ENCODE measurements around the gene ZNF581. TPM values are rescaled to one million over a fixed set of nuclear protein-coding genes. Genes with fewer than 3 reads are reported as not detected.

The ZNF581 gene
- polyA plus RNA-seq, 3 donors = 25.1 to 31.6 (median 29.4) TPM

DNA sequence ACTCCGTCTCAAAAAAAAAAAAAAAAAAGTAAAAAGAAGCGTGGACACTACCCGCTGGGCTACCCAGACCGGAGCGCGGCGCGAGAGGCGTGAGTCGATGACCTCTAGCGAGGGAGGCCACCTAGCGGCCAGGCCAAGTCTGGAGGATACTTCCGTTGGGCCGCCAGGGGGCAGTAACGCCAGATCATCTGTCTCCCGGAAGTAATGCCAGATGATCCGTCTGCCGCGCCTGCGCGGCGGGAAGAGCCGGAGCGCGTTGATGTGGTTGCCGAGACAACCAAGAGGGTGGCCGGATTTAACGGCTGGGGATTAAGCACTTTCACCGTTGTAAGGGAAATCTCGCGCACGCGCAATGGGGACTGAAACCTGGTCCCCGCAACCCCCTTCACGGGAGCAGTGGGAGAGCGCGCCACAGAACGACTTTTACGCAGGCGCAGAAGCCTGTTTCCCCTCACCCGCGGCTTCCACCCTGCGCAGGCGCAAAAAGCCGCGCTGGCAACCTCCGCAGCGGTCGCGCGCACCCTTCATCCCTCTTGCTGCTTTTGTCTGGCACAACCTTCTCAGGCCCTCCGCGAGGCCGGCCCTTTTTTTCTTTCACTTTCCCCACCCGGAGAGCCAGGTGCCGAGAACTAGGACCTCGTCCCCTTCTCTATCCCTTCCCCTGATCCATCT lies 10.3 kb downstream of the ZNF581 start:
- peaks cover 5 to 14% of the 10 kb centered on the region in 2 donors for H3K36me3 Mint-ChIP-seq
- peaks cover 36% of the 10 kb centered on the region for H3K4me1 Mint-ChIP-seq
- H3K27me3 Mint-ChIP-seq (ENCODE audit: low read depth in 3 of 3) = peaks cover 3 to 7% (median 4%) of the 10 kb centered on the region in 3 donors
- no peaks in the 10 kb centered on the region for H3K27me3 ChIP-seq (ENCODE audit: control insufficient read depth in 2 of 2, insufficient read depth in 2 of 2, low read length in 2 of 2)
- H3K4me3 ChIP-seq (replicated peaks in 1 of 3; ENCODE audit: low read depth in 2 of 3, low read length in 3 of 3) = peak overlapping the region; percentile 43 to 89 (median 86)
- peak; percentile 98 for DNase-seq
- H3K27ac Mint-ChIP-seq = peak overlapping the region; percentile 96 to 100 (median 100)
- TF ChIP-seq, protein P1, sequence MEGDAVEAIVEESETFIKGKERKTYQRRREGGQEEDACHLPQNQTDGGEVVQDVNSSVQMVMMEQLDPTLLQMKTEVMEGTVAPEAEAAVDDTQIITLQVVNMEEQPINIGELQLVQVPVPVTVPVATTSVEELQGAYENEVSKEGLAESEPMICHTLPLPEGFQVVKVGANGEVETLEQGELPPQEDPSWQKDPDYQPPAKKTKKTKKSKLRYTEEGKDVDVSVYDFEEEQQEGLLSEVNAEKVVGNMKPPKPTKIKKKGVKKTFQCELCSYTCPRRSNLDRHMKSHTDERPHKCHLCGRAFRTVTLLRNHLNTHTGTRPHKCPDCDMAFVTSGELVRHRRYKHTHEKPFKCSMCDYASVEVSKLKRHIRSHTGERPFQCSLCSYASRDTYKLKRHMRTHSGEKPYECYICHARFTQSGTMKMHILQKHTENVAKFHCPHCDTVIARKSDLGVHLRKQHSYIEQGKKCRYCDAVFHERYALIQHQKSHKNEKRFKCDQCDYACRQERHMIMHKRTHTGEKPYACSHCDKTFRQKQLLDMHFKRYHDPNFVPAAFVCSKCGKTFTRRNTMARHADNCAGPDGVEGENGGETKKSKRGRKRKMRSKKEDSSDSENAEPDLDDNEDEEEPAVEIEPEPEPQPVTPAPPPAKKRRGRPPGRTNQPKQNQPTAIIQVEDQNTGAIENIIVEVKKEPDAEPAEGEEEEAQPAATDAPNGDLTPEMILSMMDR (IDR thresholded peaks at IDR 0.05) = peak; percentile 100
- peak overlapping the region; percentile 84 for H3K4me2 ChIP-seq (replicated peaks; ENCODE audit: extremely low read depth, low read length, poor library complexity, severe bottlenecking)
- H3K27ac ChIP-seq (ENCODE audit: low read depth in 1 of 2, low read length in 2 of 2) = peak overlapping the region; percentile 94 to 98
- peaks cover 38 to 46% of the 10 kb centered on the region in 2 donors for H3K4me1 ChIP-seq (ENCODE audit: control insufficient read depth in 1 of 2, insufficient read depth in 2 of 2, low read length in 2 of 2)
- peak overlapping the region; percentile 98 to 99 for H3K4me3 Mint-ChIP-seq
- WGBS (ENCODE audit: insufficient coverage) = under 1% methylated on average over 57 of the region's 57 CpGs
- H3K9me3 Mint-ChIP-seq = peaks cover 0 to under 1% (median 0%) of the 10 kb centered on the region in 7 donors
- H2AFZ ChIP-seq (ENCODE audit: insufficient read depth, low read depth, low read length, poor library complexity, severe bottlenecking) = peak overlapping the region; percentile 79
- peaks cover 0 to 13% of the 10 kb centered on the region in 2 donors for H3K36me3 ChIP-seq (replicated peaks in 1 of 2; ENCODE audit: control insufficient read depth in 1 of 2, insufficient read depth in 2 of 2, low read length in 2 of 2)
- intact Hi-C loops (cut with micrococcal nuclease) = loop anchor here in 1 of 2 donors (2.0 to 10.0 kb wide), 2 partner anchors 23 to 1459 kb away; partner anchors contain the start of gene TSEN34
- H3K9ac ChIP-seq (ENCODE audit: insufficient read depth, low read length, poor library complexity, severe bottlenecking) = peak overlapping the region; percentile 70
- H4K20me1 ChIP-seq (ENCODE audit: insufficient read depth, low read length) = peaks cover 36% of the 10 kb centered on the region
- H3K79me2 ChIP-seq (ENCODE audit: insufficient read depth, low read length) = peaks cover 39% of the 10 kb centered on the region
- H3K9me3 ChIP-seq (replicated peaks in 1 of 2; ENCODE audit: control insufficient read depth in 1 of 2, insufficient read depth in 1 of 2, low read length in 2 of 2) = no peaks in the 10 kb centered on the region

DNA sequence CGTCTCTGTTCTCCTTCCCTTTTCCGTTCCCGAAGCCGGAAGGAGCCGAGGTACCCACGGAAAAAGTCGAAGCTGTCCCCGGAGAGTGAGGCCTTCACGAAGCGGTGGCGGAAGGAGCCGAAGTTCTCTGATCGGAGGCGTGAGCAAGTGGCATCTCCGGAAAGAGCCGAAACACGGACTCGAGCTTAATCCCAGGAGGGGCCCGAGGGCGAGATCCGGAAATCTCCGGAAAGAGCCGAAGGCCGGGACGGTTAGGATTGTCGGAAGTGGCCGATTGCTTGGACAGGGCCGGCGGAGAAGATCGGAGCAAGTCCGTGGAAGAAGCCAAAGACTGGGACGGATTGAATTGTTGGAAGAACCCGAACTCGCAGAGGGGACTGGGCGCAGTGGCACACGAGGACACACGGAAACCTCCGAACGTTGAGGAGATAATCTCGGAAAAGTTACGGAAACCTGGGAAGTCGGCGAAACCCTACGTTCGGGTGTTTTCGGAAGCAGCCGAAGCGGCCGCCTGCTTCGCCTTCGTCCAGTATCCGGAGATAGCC lies 10.9 kb downstream of the ZNF581 start:
- H3K36me3 ChIP-seq (replicated peaks in 1 of 2; ENCODE audit: control insufficient read depth in 1 of 2, insufficient read depth in 2 of 2, low read length in 2 of 2) = peaks cover 0 to 19% of the 10 kb centered on the region in 2 donors
- DNase-seq = peak; percentile 100
- peaks cover 31% of the 10 kb centered on the region for H3K4me1 Mint-ChIP-seq
- under 1% methylated on average over 51 of the region's 52 CpGs for WGBS (ENCODE audit: insufficient coverage)
- peak overlapping the region; percentile 98 to 99 for H3K4me3 Mint-ChIP-seq
- peak overlapping the region; percentile 79 for H2AFZ ChIP-seq (ENCODE audit: insufficient read depth, low read depth, low read length, poor library complexity, severe bottlenecking)
- H3K27me3 Mint-ChIP-seq (ENCODE audit: low read depth in 3 of 3) = peaks cover 2 to 5% (median 4%) of the 10 kb centered on the region in 3 donors
- H3K4me3 ChIP-seq (replicated peaks in 1 of 3; ENCODE audit: low read depth in 2 of 3, low read length in 3 of 3) = peak overlapping the region; percentile 66 to 89 (median 86)
- TF ChIP-seq, protein P1 (IDR thresholded peaks at IDR 0.05) = no peak
- no peaks in the 10 kb centered on the region for H3K9me3 ChIP-seq (replicated peaks in 1 of 2; ENCODE audit: control insufficient read depth in 1 of 2, insufficient read depth in 1 of 2, low read length in 2 of 2)
- peaks cover 33 to 48% of the 10 kb centered on the region in 2 donors for H3K4me1 ChIP-seq (ENCODE audit: control insufficient read depth in 1 of 2, insufficient read depth in 2 of 2, low read length in 2 of 2)
- H3K9me3 Mint-ChIP-seq = no peaks in the 10 kb centered on the region
- peak overlapping the region; percentile 70 for H3K9ac ChIP-seq (ENCODE audit: insufficient read depth, low read length, poor library complexity, severe bottlenecking)
- intact Hi-C loops (cut with micrococcal nuclease) = loop anchor here in 1 of 2 donors (2.0 to 10.0 kb wide), 2 partner anchors 22 to 1460 kb away; partner anchors contain the start of gene TSEN34
- peaks cover 42% of the 10 kb centered on the region for H4K20me1 ChIP-seq (ENCODE audit: insufficient read depth, low read length)
- peak overlapping the region; percentile 94 to 98 for H3K27ac ChIP-seq (ENCODE audit: low read depth in 1 of 2, low read length in 2 of 2)
- H3K79me2 ChIP-seq (ENCODE audit: insufficient read depth, low read length) = peaks cover 45% of the 10 kb centered on the region
- peaks cover 6 to 15% of the 10 kb centered on the region in 2 donors for H3K36me3 Mint-ChIP-seq
- H3K4me2 ChIP-seq (replicated peaks; ENCODE audit: extremely low read depth, low read length, poor library complexity, severe bottlenecking) = peak overlapping the region; percentile 84
- peak overlapping the region; percentile 96 to 100 (median 100) for H3K27ac Mint-ChIP-seq
- no peaks in the 10 kb centered on the region for H3K27me3 ChIP-seq (ENCODE audit: control insufficient read depth in 2 of 2, insufficient read depth in 2 of 2, low read length in 2 of 2)

Measured in CD14-positive monocyte (primary cell).